Activated naive CD4-positive, alpha-beta T cell treated with anti-CD3 and anti-CD28 coated beads, Interleukin-2, amount 50 U/mL, for 16 hours (primary cell): Measurements from ENCODE around the gene XYLT1.

Experiments used
- DNase-seq: peaks from one replicate; pipeline ENCODE4 v3.0.0-alpha.2; 2020

XYLT1 gene

GRCh38 chr16:17128791-17129190 is 342.0 kb downstream of the XYLT1 start:
- DNase-seq = no peak

- no peak for DNase-seq
Observed at GRCh38 chr16:17126156-17126555, 344.6 kb downstream of the XYLT1 start.

- no peak for DNase-seq
Observed at GRCh38 chr16:17125671-17126070, 345.1 kb downstream of the XYLT1 start.

GRCh38 chr16:17117906-17118577 is 352.7 kb downstream of the XYLT1 start:
- DNase-seq = no peak

GRCh38 chr16:17116595-17117322 is 354.0 kb downstream of the XYLT1 start:
- no peak for DNase-seq

GRCh38 chr16:17109413-17109812 is 361.3 kb downstream of the XYLT1 start:
- no peak for DNase-seq

GRCh38 chr16:17108596-17108995 is 362.2 kb downstream of the XYLT1 start:
- DNase-seq = no peak

GRCh38 chr16:17107450-17107849 is 363.3 kb downstream of the XYLT1 start:
- no peak for DNase-seq

- no peak for DNase-seq
Observed at GRCh38 chr16:17106243-17106791, 364.4 kb downstream of the XYLT1 start.

GRCh38 chr16:17105239-17105797 is 365.4 kb downstream of the XYLT1 start:
- DNase-seq = no peak

- DNase-seq = no peak
Observed at GRCh38 chr16:17104654-17105053, 366.1 kb downstream of the XYLT1 start.

- DNase-seq = no peak
Observed at GRCh38 chr16:17103216-17103615, 367.5 kb downstream of the XYLT1 start.

GRCh38 chr16:17101646-17102045 is 369.1 kb downstream of the XYLT1 start:
- no peak for DNase-seq

- no peak for DNase-seq
Observed at GRCh38 chr16:17098685-17099084, 372.1 kb downstream of the XYLT1 start.

GRCh38 chr16:17084130-17084529 is 386.6 kb downstream of the XYLT1 start:
- no peak for DNase-seq

GRCh38 chr16:17083628-17084027 is 387.1 kb downstream of the XYLT1 start:
- no peak for DNase-seq

GRCh38 chr16:17082095-17082882 is 388.5 kb downstream of the XYLT1 start:
- DNase-seq = no peak

- DNase-seq = no peak
Observed at GRCh38 chr16:17080105-17080504, 390.7 kb downstream of the XYLT1 start.

- no peak for DNase-seq
Observed at GRCh38 chr16:17078931-17079631, 391.7 kb downstream of the XYLT1 start.

GRCh38 chr16:17076818-17077498 is 393.8 kb downstream of the XYLT1 start:
- no peak for DNase-seq

- DNase-seq = no peak
Observed at GRCh38 chr16:17076092-17076754, 394.5 kb downstream of the XYLT1 start.
